Measurements from ENCODE around the gene PITPNC1. TPM values are rescaled to one million over a fixed set of nuclear protein-coding genes. Genes with fewer than 3 reads are reported as not detected.
"Not testable (repeated sequence)": the region's sequence is repeated elsewhere in the genome, so short reads cannot be mapped to it uniquely, and the experiment has no call there.

Gene PITPNC1
- total RNA-seq, 2 experiments from 2014 or later: 44.9 to 67.6 TPM

GRCh38 chr17:67376415-67376736, 705 bp upstream of the PITPNC1 start:
- H3K27me3 Mint-ChIP-seq: no peaks in the 10 kb centered on the region
- H3K36me3 Mint-ChIP-seq: peaks cover 13% of the 10 kb centered on the region
- CTCF ChIA-PET: interaction anchor here (0.7 to 10.5 kb wide), 15 partner anchors 11 to 764 kb away, joined by 3 to 209 read pairs (median 16); partner anchors contain the start of genes NOL11 and PSMD12
- DNase-seq: no peak
- ATAC-seq: no peak
- no peaks in the 10 kb centered on the region for H3K9me3 Mint-ChIP-seq (ENCODE audit: low read depth)
- H3K27ac Mint-ChIP-seq: peak overlapping the region; percentile 86
- H3K4me3 Mint-ChIP-seq: peak overlapping the region; percentile 83
- H3K4me1 Mint-ChIP-seq: peaks cover 38% of the 10 kb centered on the region

- DNase-seq (peak; percentile 74), ATAC-seq (peak; percentile 17)
- Mint-ChIP-seq H3K27ac (peak overlapping the region; percentile 87), H3K9me3 (ENCODE audit: low read depth) (no peaks in the 10 kb centered on the region), H3K36me3 (peaks cover 20% of the 10 kb centered on the region), H3K4me3 (peak overlapping the region; percentile 83), H3K4me1 (peaks cover 49% of the 10 kb centered on the region), H3K27me3 (no peaks in the 10 kb centered on the region)
- CTCF ChIA-PET: interaction anchor here (0.6 to 10.5 kb wide), 27 partner anchors 11 to 339 kb away, joined by 3 to 209 read pairs (median 9); partner anchors contain the start of gene PSMD12
These were observed 690 bp downstream of the PITPNC1 start for GRCh38 chr17:67377488-67378453.

GRCh38 chr17:67378454-67379250, 1.6 kb downstream of the PITPNC1 start:
- Mint-ChIP-seq H3K9me3 (ENCODE audit: low read depth) (no peaks in the 10 kb centered on the region), H3K4me1 (peaks cover 49% of the 10 kb centered on the region), H3K27ac (peak overlapping the region; percentile 86), H3K4me3 (peak overlapping the region; percentile 83), H3K36me3 (peaks cover 20% of the 10 kb centered on the region), H3K27me3 (no peaks in the 10 kb centered on the region)
- peak; percentile 42 for ATAC-seq
- DNase-seq: peak; percentile 86
- CTCF ChIA-PET: interaction anchor here (0.6 to 10.5 kb wide), 39 partner anchors 11 to 339 kb away, joined by 3 to 209 read pairs (median 5); partner anchors contain the start of gene PSMD12

GRCh38 chr17:67379251-67379630, 2.2 kb downstream of the PITPNC1 start:
- Mint-ChIP-seq H3K27ac (peak overlapping the region; percentile 86), H3K4me1 (peaks cover 47% of the 10 kb centered on the region), H3K9me3 (ENCODE audit: low read depth) (no peaks in the 10 kb centered on the region), H3K27me3 (no peaks in the 10 kb centered on the region), H3K36me3 (peaks cover 21% of the 10 kb centered on the region), H3K4me3 (peak overlapping the region; percentile 83)
- DNase-seq (no peak), ATAC-seq (no peak)
- CTCF ChIA-PET: interaction anchor here (0.9 to 10.5 kb wide), 27 partner anchors 10 to 311 kb away, joined by 3 to 209 read pairs (median 7); partner anchors contain the start of gene PSMD12

- peaks cover 36% of the 10 kb centered on the region for H3K4me1 Mint-ChIP-seq
- H3K27ac Mint-ChIP-seq: peak overlapping the region; percentile 47
- CTCF ChIA-PET: interaction anchor here (0.7 to 10.5 kb wide), 4 partner anchors 9 to 442 kb away, joined by 3 to 209 read pairs (median 4); no protein-coding TSS in a partner anchor
- ATAC-seq (no peak), DNase-seq (no peak)
- H3K36me3 Mint-ChIP-seq: peaks cover 33% of the 10 kb centered on the region
- no peaks in the 10 kb centered on the region for H3K27me3 Mint-ChIP-seq
- no peaks in the 10 kb centered on the region for H3K9me3 Mint-ChIP-seq (ENCODE audit: low read depth)
- no peak overlapping the region for H3K4me3 Mint-ChIP-seq
These were observed 4.8 kb downstream of the PITPNC1 start for GRCh38 chr17:67381929-67382257.

GRCh38 chr17:67385122-67385988, 8.3 kb downstream of the PITPNC1 start:
- peaks cover 21% of the 10 kb centered on the region for H3K36me3 Mint-ChIP-seq
- peaks cover 49% of the 10 kb centered on the region for H3K4me1 Mint-ChIP-seq
- CTCF ChIA-PET: interaction anchor here (1.0 to 7.3 kb wide), 7 partner anchors 10 to 218 kb away, joined by 4 to 144 read pairs (median 13); no protein-coding TSS in a partner anchor
- H3K27me3 Mint-ChIP-seq: no peaks in the 10 kb centered on the region
- peak; percentile 36 for DNase-seq
- no peak overlapping the region for H3K4me3 Mint-ChIP-seq
- no peaks in the 10 kb centered on the region for H3K9me3 Mint-ChIP-seq (ENCODE audit: low read depth)
- H3K27ac Mint-ChIP-seq: no peak overlapping the region
- ATAC-seq: no peak

GRCh38 chr17:67386965-67387551, 10.0 kb downstream of the PITPNC1 start:
- no peak for ATAC-seq
- Mint-ChIP-seq H3K27ac (peak overlapping the region; percentile 7), H3K4me1 (peaks cover 56% of the 10 kb centered on the region), H3K4me3 (no peak overlapping the region), H3K27me3 (no peaks in the 10 kb centered on the region), H3K36me3 (peaks cover 24% of the 10 kb centered on the region), H3K9me3 (ENCODE audit: low read depth) (no peaks in the 10 kb centered on the region)
- CTCF ChIA-PET: interaction anchor here (0.7 to 7.3 kb wide), 21 partner anchors 8 to 303 kb away, joined by 3 to 144 read pairs (median 4); partner anchors contain the start of gene PITPNC1
- peak; percentile 77 for DNase-seq

GRCh38 chr17:67388536-67388935, 11.5 kb downstream of the PITPNC1 start:
- CTCF ChIA-PET: interaction anchor here (0.8 to 7.3 kb wide), 13 partner anchors 9 to 282 kb away, joined by 3 to 144 read pairs (median 5); partner anchors contain the start of gene PITPNC1
- H3K9me3 Mint-ChIP-seq (ENCODE audit: low read depth); H3K4me3 Mint-ChIP-seq; DNase-seq; H3K27me3 Mint-ChIP-seq; ATAC-seq: not testable (repeated sequence)
- Mint-ChIP-seq H3K27ac (peak overlapping the region; percentile 34), H3K4me1 (peaks cover 64% of the 10 kb centered on the region), H3K36me3 (peaks cover 27% of the 10 kb centered on the region)

GRCh38 chr17:67388986-67389385, 11.9 kb downstream of the PITPNC1 start:
- H3K4me3 Mint-ChIP-seq: no peak overlapping the region
- H3K27ac Mint-ChIP-seq: peak overlapping the region; percentile 34
- CTCF ChIA-PET: interaction anchor here (0.8 to 7.3 kb wide), 15 partner anchors 10 to 301 kb away, joined by 3 to 144 read pairs (median 4); partner anchors contain the start of gene PITPNC1
- DNase-seq (no peak), ATAC-seq (no peak)
- no peaks in the 10 kb centered on the region for H3K9me3 Mint-ChIP-seq (ENCODE audit: low read depth)
- no peaks in the 10 kb centered on the region for H3K27me3 Mint-ChIP-seq
- H3K36me3 Mint-ChIP-seq: peaks cover 27% of the 10 kb centered on the region
- peaks cover 68% of the 10 kb centered on the region for H3K4me1 Mint-ChIP-seq

GRCh38 chr17:67390006-67390645, 13.0 kb downstream of the PITPNC1 start:
- peak overlapping the region; percentile 78 for H3K4me3 Mint-ChIP-seq

GRCh38 chr17:67390646-67391361, 13.7 kb downstream of the PITPNC1 start:
- DNase-seq (peak; percentile 94), ATAC-seq (peak; percentile 90)
- Mint-ChIP-seq H3K36me3 (peaks cover 29% of the 10 kb centered on the region), H3K4me3 (peak overlapping the region; percentile 78), H3K4me1 (peaks cover 75% of the 10 kb centered on the region), H3K9me3 (ENCODE audit: low read depth) (no peaks in the 10 kb centered on the region), H3K27me3 (no peaks in the 10 kb centered on the region), H3K27ac (peak overlapping the region; percentile 95)
- CTCF ChIA-PET: interaction anchor here (0.7 to 7.3 kb wide), 12 partner anchors 9 to 100 kb away, joined by 3 to 144 read pairs (median 8); partner anchors contain the start of gene PITPNC1

More at GRCh38 chr17:67390006-67390645, 13.0 kb downstream of the PITPNC1 start:
- Mint-ChIP-seq H3K27ac (peak overlapping the region; percentile 95), H3K9me3 (ENCODE audit: low read depth) (no peaks in the 10 kb centered on the region), H3K4me1 (peaks cover 75% of the 10 kb centered on the region), H3K27me3 (no peaks in the 10 kb centered on the region), H3K36me3 (peaks cover 31% of the 10 kb centered on the region)
- ATAC-seq (peak; percentile 20), DNase-seq (peak; percentile 32)
- CTCF ChIA-PET: interaction anchor here (0.7 to 7.3 kb wide), 14 partner anchors 8 to 101 kb away, joined by 3 to 144 read pairs (median 5); partner anchors contain the start of gene PITPNC1
